ENCODE measurements around the gene NMBR. TPM values are rescaled to one million over a fixed set of nuclear protein-coding genes. Genes with fewer than 3 reads are reported as not detected.
"Not testable (repeated sequence)": the region's sequence is repeated elsewhere in the genome, so short reads cannot be mapped to it uniquely, and the experiment has no call there.

NMBR gene
- total RNA-seq, 1 experiment from 2014 or later: not detected

GRCh38 chr6:142152746-142153145, 5.8 kb upstream of the NMBR start:
- Histone ChIP-seq H3K4me3 (ENCODE audit: low read length) (no peak overlapping the region), H3K9me2 (replicated peaks; ENCODE audit: insufficient read depth, low read length) (no peaks in the 10 kb centered on the region), H3K4me2 (ENCODE audit: low read depth, low read length, poor library complexity, severe bottlenecking) (peak overlapping the region; percentile 25), H3K27me3 (ENCODE audit: low read length) (no peaks in the 10 kb centered on the region), H3K79me2 (ENCODE audit: low read length) (peaks cover 99% of the 10 kb centered on the region), H3K36me3 (ENCODE audit: insufficient read depth, low read length) (peaks cover 14% of the 10 kb centered on the region), H2AFZ (ENCODE audit: low read length) (no peak overlapping the region), H3K27ac (ENCODE audit: low read length) (peak overlapping the region; percentile 2; the same call in 1 of the 2 replicates), H3K4me1 (ENCODE audit: low read length) (peaks cover 59% of the 10 kb centered on the region), H3K9me3 (ENCODE audit: low read length) (no peaks in the 10 kb centered on the region), H3K9ac (ENCODE audit: low read length) (no peak overlapping the region), H4K20me1 (ENCODE audit: insufficient read depth, low read depth, low read length) (peaks cover 12% of the 10 kb centered on the region; the same call in 1 of the 2 replicates)
- DNase-seq: no peak

GRCh38 chr6:142141531-142141930, 5.4 kb downstream of the NMBR start:
- not testable (repeated sequence) for H3K9ac ChIP-seq (ENCODE audit: low read length); DNase-seq; H3K27ac ChIP-seq (ENCODE audit: low read length); H3K27me3 ChIP-seq (ENCODE audit: low read length); H3K79me2 ChIP-seq (ENCODE audit: low read length); H3K36me3 ChIP-seq (ENCODE audit: insufficient read depth, low read length); H2AFZ ChIP-seq (ENCODE audit: low read length); H3K9me2 ChIP-seq (replicated peaks; ENCODE audit: insufficient read depth, low read length); H3K4me2 ChIP-seq (ENCODE audit: low read depth, low read length, poor library complexity, severe bottlenecking); H4K20me1 ChIP-seq (ENCODE audit: insufficient read depth, low read depth, low read length); H3K4me3 ChIP-seq (ENCODE audit: low read length); H3K9me3 ChIP-seq (ENCODE audit: low read length)
- H3K4me1 ChIP-seq (ENCODE audit: low read length): peaks cover 12% of the 10 kb centered on the region

GRCh38 chr6:142138876-142139275, 8.0 kb downstream of the NMBR start:
- Histone ChIP-seq H3K27ac (ENCODE audit: low read length) (no peak overlapping the region), H3K79me2 (ENCODE audit: low read length) (no peaks in the 10 kb centered on the region), H3K4me1 (ENCODE audit: low read length) (no peaks in the 10 kb centered on the region), H3K36me3 (ENCODE audit: insufficient read depth, low read length) (no peaks in the 10 kb centered on the region), H4K20me1 (ENCODE audit: insufficient read depth, low read depth, low read length) (no peaks in the 10 kb centered on the region), H3K4me3 (ENCODE audit: low read length) (no peak overlapping the region), H3K27me3 (ENCODE audit: low read length) (no peaks in the 10 kb centered on the region), H3K9ac (ENCODE audit: low read length) (no peak overlapping the region), H3K4me2 (ENCODE audit: low read depth, low read length, poor library complexity, severe bottlenecking) (no peak overlapping the region), H3K9me2 (replicated peaks; ENCODE audit: insufficient read depth, low read length) (no peaks in the 10 kb centered on the region), H2AFZ (ENCODE audit: low read length) (no peak overlapping the region), H3K9me3 (ENCODE audit: low read length) (no peaks in the 10 kb centered on the region)
- DNase-seq: no peak

DNA sequence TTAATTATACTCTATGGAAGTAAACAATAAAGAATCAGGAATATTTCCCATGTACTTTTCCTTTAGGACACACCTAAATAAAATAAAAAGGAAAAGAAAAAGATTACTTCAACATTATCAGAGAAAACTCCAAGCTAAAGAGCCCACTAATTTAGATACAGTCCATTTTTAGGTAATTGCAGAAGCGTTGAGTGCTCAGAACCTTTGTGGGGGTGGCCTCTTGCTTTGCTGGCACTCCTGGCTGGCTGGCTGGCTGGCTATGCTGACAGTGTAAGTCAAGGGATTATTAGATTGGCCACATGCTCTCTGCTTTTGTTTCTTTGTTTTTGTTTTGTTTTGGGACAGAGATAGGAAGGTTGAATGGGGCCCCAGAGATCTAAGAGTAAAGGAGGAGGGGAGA, 14.3 kb downstream of the NMBR start, which contains the start of gene GJE1:
Gene GJE1, plus strand, starts transcription at position 301 of the 400 bp plus-strand sequence. CDS start 234 bp downstream, outside the sequence.
- H3K79me2 ChIP-seq (ENCODE audit: low read length): no peaks in the 10 kb centered on the region
- H3K9me2 ChIP-seq (replicated peaks; ENCODE audit: insufficient read depth, low read length): no peaks in the 10 kb centered on the region
- DNase-seq: no peak
- no peaks in the 10 kb centered on the region for H3K4me1 ChIP-seq (ENCODE audit: low read length)
- no peaks in the 10 kb centered on the region for H3K9me3 ChIP-seq (ENCODE audit: low read length)
- H3K4me3 ChIP-seq (ENCODE audit: low read length): no peak within 1 kb of the TSS
- H3K27ac ChIP-seq (ENCODE audit: low read length): no peak within 1 kb of the TSS
- no peak within 1 kb of the TSS for H2AFZ ChIP-seq (ENCODE audit: low read length)
- H3K4me2 ChIP-seq (ENCODE audit: low read depth, low read length, poor library complexity, severe bottlenecking): no peak within 1 kb of the TSS
- no peak within 1 kb of the TSS for H3K9ac ChIP-seq (ENCODE audit: low read length)
- H3K36me3 ChIP-seq (ENCODE audit: insufficient read depth, low read length): no peaks in the 10 kb centered on the region
- no peaks in the 10 kb centered on the region for H4K20me1 ChIP-seq (ENCODE audit: insufficient read depth, low read depth, low read length)
- H3K27me3 ChIP-seq (ENCODE audit: low read length): no peaks in the 10 kb centered on the region

- H3K36me3 ChIP-seq (ENCODE audit: insufficient read depth, low read length): no peaks in the 10 kb centered on the region
- no peaks in the 10 kb centered on the region for H4K20me1 ChIP-seq (ENCODE audit: insufficient read depth, low read depth, low read length)
- H3K27ac ChIP-seq (ENCODE audit: low read length): no peak overlapping the region
- no peaks in the 10 kb centered on the region for H3K4me1 ChIP-seq (ENCODE audit: low read length)
- no peak overlapping the region for H3K9ac ChIP-seq (ENCODE audit: low read length)
- H3K9me3 ChIP-seq (ENCODE audit: low read length): no peaks in the 10 kb centered on the region
- DNase-seq: no peak
- H3K9me2 ChIP-seq (replicated peaks; ENCODE audit: insufficient read depth, low read length): no peaks in the 10 kb centered on the region
- H2AFZ ChIP-seq (ENCODE audit: low read length): no peak overlapping the region
- H3K4me3 ChIP-seq (ENCODE audit: low read length): no peak overlapping the region
- H3K79me2 ChIP-seq (ENCODE audit: low read length): no peaks in the 10 kb centered on the region
- no peaks in the 10 kb centered on the region for H3K27me3 ChIP-seq (ENCODE audit: low read length)
- no peak overlapping the region for H3K4me2 ChIP-seq (ENCODE audit: low read depth, low read length, poor library complexity, severe bottlenecking)
These were observed 16.1 kb downstream of the NMBR start for GRCh38 chr6:142130814-142131213.

DNA sequence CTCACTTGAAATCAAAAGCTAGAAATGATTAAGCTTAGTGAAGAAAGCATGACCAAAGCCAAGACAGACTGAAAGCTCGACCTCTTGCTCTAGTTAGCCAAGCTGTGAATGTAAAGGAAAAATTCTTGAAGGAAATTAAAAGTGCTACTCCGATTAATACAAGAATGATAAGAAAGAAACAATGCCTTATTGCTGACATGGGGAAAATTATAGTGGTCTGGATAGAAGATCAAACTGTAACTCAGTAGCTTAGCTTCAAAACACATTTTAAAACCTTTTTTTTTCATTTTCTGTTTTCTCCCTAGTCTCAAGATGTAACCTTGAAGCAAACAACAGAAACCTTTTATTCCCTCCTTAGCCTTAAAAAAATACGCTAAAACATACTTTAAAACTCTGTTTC, 25.6 kb downstream of the NMBR start:
- Histone ChIP-seq H2AFZ (ENCODE audit: low read length) (no peak overlapping the region), H3K4me2 (ENCODE audit: low read depth, low read length, poor library complexity, severe bottlenecking) (no peak overlapping the region), H3K27ac (ENCODE audit: low read length) (no peak overlapping the region), H3K9me2 (replicated peaks; ENCODE audit: insufficient read depth, low read length) (no peaks in the 10 kb centered on the region), H3K9ac (ENCODE audit: low read length) (no peak overlapping the region), H4K20me1 (ENCODE audit: insufficient read depth, low read depth, low read length) (no peaks in the 10 kb centered on the region), H3K4me1 (ENCODE audit: low read length) (no peaks in the 10 kb centered on the region), H3K9me3 (ENCODE audit: low read length) (no peaks in the 10 kb centered on the region), H3K27me3 (ENCODE audit: low read length) (no peaks in the 10 kb centered on the region), H3K36me3 (ENCODE audit: insufficient read depth, low read length) (no peaks in the 10 kb centered on the region), H3K4me3 (ENCODE audit: low read length) (no peak overlapping the region), H3K79me2 (ENCODE audit: low read length) (no peaks in the 10 kb centered on the region)
- DNase-seq: no peak

DNA sequence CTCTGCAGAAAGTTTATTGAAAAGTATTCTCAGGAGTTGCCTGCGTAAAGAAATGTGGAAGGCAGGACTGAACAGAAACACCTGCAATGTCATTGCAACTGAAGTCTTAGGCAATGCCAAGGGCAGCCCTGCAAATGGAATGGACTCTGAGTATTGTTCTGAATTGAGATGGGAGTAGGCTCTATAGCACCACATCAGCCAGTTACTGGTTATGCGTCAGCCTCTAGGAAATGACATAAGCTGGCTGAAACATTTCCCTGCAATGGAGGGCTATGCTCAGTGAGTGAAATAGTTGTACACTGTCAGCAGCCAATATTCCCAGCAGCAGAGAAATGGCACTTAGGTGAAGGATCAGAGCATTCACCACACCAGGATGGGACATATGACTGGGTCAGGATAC, 28.0 kb downstream of the NMBR start:
- no peaks in the 10 kb centered on the region for H4K20me1 ChIP-seq (ENCODE audit: insufficient read depth, low read depth, low read length)
- no peak overlapping the region for H3K4me3 ChIP-seq (ENCODE audit: low read length)
- no peak overlapping the region for H2AFZ ChIP-seq (ENCODE audit: low read length)
- H3K36me3 ChIP-seq (ENCODE audit: insufficient read depth, low read length): no peaks in the 10 kb centered on the region
- no peaks in the 10 kb centered on the region for H3K9me3 ChIP-seq (ENCODE audit: low read length)
- H3K27me3 ChIP-seq (ENCODE audit: low read length): no peaks in the 10 kb centered on the region
- no peak for DNase-seq
- no peaks in the 10 kb centered on the region for H3K4me1 ChIP-seq (ENCODE audit: low read length)
- no peaks in the 10 kb centered on the region for H3K79me2 ChIP-seq (ENCODE audit: low read length)
- H3K9me2 ChIP-seq (replicated peaks; ENCODE audit: insufficient read depth, low read length): no peaks in the 10 kb centered on the region
- H3K27ac ChIP-seq (ENCODE audit: low read length): no peak overlapping the region
- no peak overlapping the region for H3K9ac ChIP-seq (ENCODE audit: low read length)
- H3K4me2 ChIP-seq (ENCODE audit: low read depth, low read length, poor library complexity, severe bottlenecking): no peak overlapping the region

DNA sequence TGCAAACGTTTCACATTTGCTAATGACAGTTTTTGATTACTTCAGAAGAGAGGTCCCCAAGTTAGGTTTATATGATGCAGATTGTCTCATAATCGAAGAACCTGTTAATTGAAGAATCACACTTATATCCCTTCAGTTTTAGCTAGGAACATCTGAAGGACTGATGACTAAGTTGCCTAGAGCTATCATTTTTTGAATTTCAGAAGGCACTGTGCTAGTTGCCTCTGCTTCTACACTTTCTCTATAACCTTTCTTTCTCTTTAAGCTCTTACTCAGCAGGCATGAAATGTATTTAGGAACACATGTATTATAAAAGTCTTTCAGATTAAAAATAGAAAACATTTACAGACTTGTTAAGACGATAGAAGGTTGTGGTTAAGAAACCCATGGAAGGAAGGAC, 28.6 kb downstream of the NMBR start:
- Histone ChIP-seq H3K27me3 (ENCODE audit: low read length) (no peaks in the 10 kb centered on the region), H3K4me1 (ENCODE audit: low read length) (no peaks in the 10 kb centered on the region)

GRCh38 chr6:142117366-142117765, 29.6 kb downstream of the NMBR start:
- Histone ChIP-seq H3K27me3 (ENCODE audit: low read length) (no peaks in the 10 kb centered on the region), H3K9ac (ENCODE audit: low read length) (no peak overlapping the region), H3K4me1 (ENCODE audit: low read length) (no peaks in the 10 kb centered on the region), H2AFZ (ENCODE audit: low read length) (no peak overlapping the region), H3K9me2 (replicated peaks; ENCODE audit: insufficient read depth, low read length) (no peaks in the 10 kb centered on the region), H3K27ac (ENCODE audit: low read length) (no peak overlapping the region), H3K9me3 (ENCODE audit: low read length) (no peaks in the 10 kb centered on the region), H3K4me2 (ENCODE audit: low read depth, low read length, poor library complexity, severe bottlenecking) (no peak overlapping the region), H3K36me3 (ENCODE audit: insufficient read depth, low read length) (no peaks in the 10 kb centered on the region), H3K4me3 (ENCODE audit: low read length) (no peak overlapping the region), H4K20me1 (ENCODE audit: insufficient read depth, low read depth, low read length) (no peaks in the 10 kb centered on the region), H3K79me2 (ENCODE audit: low read length) (no peaks in the 10 kb centered on the region)
- no peak for DNase-seq

More for the DNA sequence above, 28.6 kb downstream of the NMBR start:
- no peak for DNase-seq
- H3K36me3 ChIP-seq (ENCODE audit: insufficient read depth, low read length): no peaks in the 10 kb centered on the region
- no peak overlapping the region for H3K9ac ChIP-seq (ENCODE audit: low read length)
- H3K27ac ChIP-seq (ENCODE audit: low read length): no peak overlapping the region
- H3K4me3 ChIP-seq (ENCODE audit: low read length): no peak overlapping the region
- H3K9me3 ChIP-seq (ENCODE audit: low read length): no peaks in the 10 kb centered on the region
- H3K4me2 ChIP-seq (ENCODE audit: low read depth, low read length, poor library complexity, severe bottlenecking): no peak overlapping the region
- H4K20me1 ChIP-seq (ENCODE audit: insufficient read depth, low read depth, low read length): no peaks in the 10 kb centered on the region
- no peaks in the 10 kb centered on the region for H3K79me2 ChIP-seq (ENCODE audit: low read length)
- no peaks in the 10 kb centered on the region for H3K9me2 ChIP-seq (replicated peaks; ENCODE audit: insufficient read depth, low read length)
- H2AFZ ChIP-seq (ENCODE audit: low read length): no peak overlapping the region

All from Karpas-422 (cell line).